H1 (cell line): ENCODE measurements around the gene ZNF581. TPM values are rescaled to one million over a fixed set of nuclear protein-coding genes. Genes with fewer than 3 reads are reported as not detected.

Source experiments
- CTCF ChIA-PET: fragments of 300-600 bp; sonication (Branson Sonifier 250); formaldehyde crosslinking; loops from one replicate; lab custom pipeline; 2021; ENCODE audit not compliant: partially characterized antibody; lab: Charles Lee
- POLR2A ChIA-PET: fragments of 300-600 bp; sonication (Branson Sonifier 250); formaldehyde crosslinking; loops from one replicate; lab custom pipeline; 2021; ENCODE audit warnings: inconsistent platforms; ENCODE audit not compliant: partially characterized antibody; lab: Charles Lee
- DNase-seq, 2 experiments: peaks; one replicate each; pipeline versions ENCODE4 v3.0.0 to v3.0.0-alpha.2; 2010 to 2022; ENCODE audit warnings: low spot score in 2 of 2, low read depth in 1 of 2, mixed read lengths in 1 of 2
- FAIRE-seq: peaks from 2 replicates; lab custom pipeline; 2011; peaks lifted over from hg19 to GRCh38; lab: Jason Lieb, UNC
- H2AFZ ChIP-seq: 2 replicates; pipeline ENCODE4 v1.8.1; 2012; ENCODE audit warnings: low read length, inconsistent platforms
- H2AK5ac ChIP-seq: 2 replicates; pipeline ENCODE4 v1.6.1; 2013; ENCODE audit warnings: low read depth, low read length
- H2BK120ac ChIP-seq: replicated peaks from 2 replicates; pipeline ENCODE3; 2013; ENCODE audit warnings: low read depth, low read length, inconsistent platforms
- H2BK12ac ChIP-seq: 2 replicates; pipeline ENCODE4 v1.6.1; 2013; ENCODE audit warnings: low read depth, low read length
- H2BK15ac ChIP-seq: 2 replicates; pipeline ENCODE4 v1.6.1; 2013; ENCODE audit warnings: low read length
- H2BK20ac ChIP-seq: 2 replicates; pipeline ENCODE4 v1.6.1; 2013; ENCODE audit warnings: low read length
- H2BK5ac ChIP-seq: 2 replicates; pipeline ENCODE4 v1.6.1; 2013; ENCODE audit warnings: low read depth, low read length
- H3K14ac ChIP-seq: 2 replicates; pipeline ENCODE4 v1.6.1; 2013; ENCODE audit warnings: inconsistent platforms; ENCODE audit not compliant: insufficient read length
- H3K18ac ChIP-seq: 2 replicates; pipeline ENCODE4 v1.6.1; 2013; ENCODE audit warnings: low read length; ENCODE audit errors: extremely low read depth
- H3K23ac ChIP-seq: 2 replicates; pipeline ENCODE4 v1.6.1; 2013; ENCODE audit warnings: inconsistent platforms; ENCODE audit not compliant: insufficient read length
- H3K23me2 ChIP-seq: 2 replicates; pipeline ENCODE4 v1.6.1; 2013; ENCODE audit warnings: low read depth, low read length
- H3K27ac ChIP-seq: 2 replicates; pipeline ENCODE4 v1.6.1; 2011; ENCODE audit warnings: low read depth, low read length, inconsistent platforms
- H3K27me3 ChIP-seq, 4 experiments: replicated peaks in 1 of 4; 1 replicate in 1 of 4; 2 replicates in 3 of 4; pipeline versions ENCODE4 v1.6.1 to v1.8.1; 2011 to 2013; ENCODE audit warnings: low read length in 3 of 4, mild to moderate bottlenecking in 3 of 4, inconsistent platforms in 2 of 4, mixed read lengths in 2 of 4, moderate library complexity in 1 of 4; ENCODE audit not compliant: control insufficient read depth in 3 of 4, insufficient read depth in 3 of 4; ENCODE audit errors: extremely low read depth in 1 of 4
- H3K36me3 ChIP-seq, 4 experiments: 2 replicates each; pipeline versions ENCODE4 v1.6.1 to v1.8.1; 2011 to 2013; ENCODE audit warnings: mild to moderate bottlenecking in 4 of 4, low read length in 3 of 4, moderate library complexity in 2 of 4, control low read depth in 1 of 4, inconsistent platforms in 1 of 4; ENCODE audit not compliant: insufficient read depth in 4 of 4, control insufficient read depth in 2 of 4
- H3K4ac ChIP-seq: replicated peaks from 2 replicates; pipeline ENCODE3; 2013; ENCODE audit warnings: low read length, low read depth, mixed read lengths, inconsistent platforms; ENCODE audit not compliant: insufficient read length
- H3K4me1 ChIP-seq, 4 experiments: replicated peaks in 1 of 4; 1 replicate in 1 of 4; 2 replicates in 3 of 4; pipeline versions ENCODE4 v1.6.1 to v1.8.1; 2011 to 2013; ENCODE audit warnings: low read length in 3 of 4, inconsistent platforms in 2 of 4, mixed read lengths in 1 of 4; ENCODE audit not compliant: insufficient read depth in 4 of 4, control insufficient read depth in 3 of 4
- H3K4me2 ChIP-seq, 2 experiments: 2 replicates each; pipeline versions ENCODE4 v1.6.1 to v1.8.1; 2011 to 2013; ENCODE audit warnings: low read depth in 2 of 2, low read length in 2 of 2, control low read depth in 1 of 2, inconsistent platforms in 1 of 2, mild to moderate bottlenecking in 1 of 2; ENCODE audit not compliant: insufficient read depth in 1 of 2
- H3K4me3 ChIP-seq, 4 experiments: fragments of 200-600, 300-600 bp in 1 of 4; sonication (generic), shearing (Covaris generic), sonication (Bioruptor Twin) in 1 of 4; 2 replicates each; pipeline versions ENCODE4 v1.5.1 to v1.8.1; 2011 to 2016; ENCODE audit warnings: low read length in 4 of 4, low read depth in 3 of 4, control low read depth in 2 of 4, inconsistent platforms in 2 of 4, mild to moderate bottlenecking in 2 of 4, mixed read lengths in 1 of 4, moderate library complexity in 1 of 4; ENCODE audit not compliant: insufficient read depth in 2 of 4; ENCODE audit errors: extremely low read depth in 1 of 4
- H3K56ac ChIP-seq: replicated peaks from 2 replicates; pipeline ENCODE3; 2013; ENCODE audit warnings: low read depth, mild to moderate bottlenecking, mixed read lengths, low read length, inconsistent platforms; ENCODE audit not compliant: insufficient read length
- H3K79me1 ChIP-seq: 2 replicates; pipeline ENCODE4 v1.6.1; 2013; ENCODE audit warnings: low read depth, low read length, control low read depth
- H3K79me2 ChIP-seq, 2 experiments: 2 replicates each; pipeline versions ENCODE4 v1.6.1 to v1.8.1; 2012 to 2013; ENCODE audit warnings: low read length in 2 of 2, mild to moderate bottlenecking in 2 of 2, inconsistent platforms in 1 of 2; ENCODE audit not compliant: insufficient read depth in 2 of 2, control insufficient read depth in 1 of 2
- H3K9ac ChIP-seq, 4 experiments: replicated peaks in 1 of 4; 1 replicate in 1 of 4; 2 replicates in 3 of 4; pipeline versions ENCODE4 v1.6.1 to v1.8.1; 2011 to 2013; ENCODE audit warnings: low read depth in 3 of 4, low read length in 3 of 4, control low read depth in 2 of 4, mild to moderate bottlenecking in 2 of 4, moderate library complexity in 2 of 4, inconsistent platforms in 1 of 4; ENCODE audit errors: extremely low read depth in 1 of 4
- H3K9me3 ChIP-seq, 2 experiments: 2 replicates each; pipeline versions ENCODE4 v1.6.1 to v1.8.1; 2012 to 2013; ENCODE audit warnings: mild to moderate bottlenecking in 2 of 2, moderate library complexity in 2 of 2, control low read depth in 1 of 2, inconsistent platforms in 1 of 2, low read depth in 1 of 2, low read length in 1 of 2, mixed read lengths in 1 of 2; ENCODE audit not compliant: insufficient read depth in 2 of 2
- H4K20me1 ChIP-seq, 2 experiments: replicated peaks in 1 of 2; 2 replicates each; pipeline versions ENCODE3 to v1.8.1; 2011 to 2013; ENCODE audit warnings: inconsistent platforms in 2 of 2, low read length in 2 of 2, mild to moderate bottlenecking in 1 of 2; ENCODE audit not compliant: insufficient read depth in 2 of 2, control insufficient read depth in 1 of 2
- H4K5ac ChIP-seq: 2 replicates; pipeline ENCODE4 v1.6.1; 2013; ENCODE audit warnings: low read length, low read depth, mixed read lengths, inconsistent platforms; ENCODE audit not compliant: insufficient read length
- H4K8ac ChIP-seq: 2 replicates; pipeline ENCODE4 v1.8.0; 2013; ENCODE audit warnings: mild to moderate bottlenecking, moderate library complexity, low read length, inconsistent platforms; ENCODE audit not compliant: insufficient read depth; ENCODE audit errors: extremely low read depth
- H4K91ac ChIP-seq: replicated peaks from 2 replicates; pipeline ENCODE3; 2013; ENCODE audit warnings: low read length, mixed read lengths, inconsistent platforms; ENCODE audit not compliant: insufficient read length
- ASH2L ChIP-seq: fragments of 200-600, 300-600 bp; sonication (generic); IDR thresholded peaks from one replicate; pipeline ENCODE4 v1.7.1; 2017; ENCODE audit warnings: low read length
- BACH1 ChIP-seq: IDR thresholded peaks from 2 replicates; pipeline ENCODE4 v1.6.1; 2012; ENCODE audit warnings: low read length, improper control_type of control experiment
- CHD1 ChIP-seq: IDR thresholded peaks from 2 replicates; pipeline ENCODE4 v1.6.1; 2012; ENCODE audit warnings: low read depth, low read length, improper control_type of control experiment
- CTBP2 ChIP-seq: IDR thresholded peaks from 2 replicates; pipeline ENCODE4 v1.7.0; 2011; ENCODE audit warnings: borderline replicate concordance, mild to moderate bottlenecking, moderate library complexity, mixed read lengths, low read length; ENCODE audit not compliant: insufficient read depth, insufficient read length
- FOSL1 ChIP-seq: IDR thresholded peaks from 2 replicates; pipeline ENCODE4 v1.6.1; 2011; ENCODE audit warnings: mild to moderate bottlenecking, low read depth, low read length, moderate library complexity; ENCODE audit not compliant: insufficient read depth
- NRF1 ChIP-seq: IDR thresholded peaks from 2 replicates; pipeline ENCODE4 v1.6.1; 2011; ENCODE audit warnings: mild to moderate bottlenecking, low read depth, low read length, improper control_type of control experiment
- POU5F1 ChIP-seq: IDR thresholded peaks from 2 replicates; pipeline ENCODE4 v1.6.1; 2011; ENCODE audit warnings: low read depth, mild to moderate bottlenecking, low read length, moderate library complexity
- RFX5 ChIP-seq: IDR thresholded peaks from 2 replicates; pipeline ENCODE4 v1.6.1; 2011; ENCODE audit warnings: low read depth, low read length, improper control_type of control experiment, borderline replicate concordance
- SP2 ChIP-seq: IDR thresholded peaks from 2 replicates; pipeline ENCODE4 v1.6.1; 2012; ENCODE audit warnings: mild to moderate bottlenecking, low read length, inconsistent platforms
- TAF7 ChIP-seq: optimal IDR thresholded peaks from 2 replicates; pipeline ENCODE3; 2011; ENCODE audit warnings: low read depth, mild to moderate bottlenecking, inconsistent platforms, low read length, moderate library complexity, borderline replicate concordance
- TCF12 ChIP-seq: IDR thresholded peaks from 2 replicates; pipeline ENCODE4 v1.6.1; 2011; ENCODE audit warnings: low read depth, mild to moderate bottlenecking, low read length
- WGBS, 2 experiments: shearing (Covaris generic) in 1 of 2; methylation state at CpG; one replicate each; pipeline versions ENCODE4 v1.1.6 to v1.1.7; 2013 to 2015; ENCODE audit warnings: low lambda C conversion rate in 2 of 2, mixed read lengths in 2 of 2, inconsistent platforms in 1 of 2, low coverage in 1 of 2, missing lambda C conversion rate in 1 of 2; ENCODE audit not compliant: insufficient replicate concordance in 2 of 2, insufficient coverage in 1 of 2, insufficient read length in 1 of 2; ENCODE audit errors: extremely low coverage in 1 of 2, missing lambda C conversion rate in 1 of 2; 5-methylcytosine and 5-hydroxymethylcytosine counted together
- polyA plus RNA-seq, 7 experiments: library from polyadenylated mRNA; depleted of rRNA in 3 of 7; stranded (reverse) in 5 of 7; unstranded in 2 of 7; fragments of >200 nt in 5 of 7; fragments of 200-250 nt in 2 of 7; gene quantifications; 1 replicate in 5 of 7; 2 replicates in 1 of 7; 4 replicates in 1 of 7; pipeline versions ENCODE4 v1.2.1 to v1.2.3, GENCODE V29; 2011 to 2013; ENCODE audit warnings: missing spikeins in 2 of 7, mixed read lengths in 2 of 7
- total RNA-seq: library from RNA; stranded (reverse); fragmentation: NEBNext Ultra II Directional; extraction: Animal tissue kit (Norgen Biotek cat#: 25700); gene quantifications from 2 replicates; pipeline ENCODE4 v1.2.1, GENCODE V29; 2021
- TF ChIP-seq, protein P1 (sequence below): IDR thresholded peaks from 2 replicates; pipeline ENCODE4 v1.6.1; 2011; ENCODE audit warnings: low read length, improper control_type of control experiment

ZNF581 gene
- total and polyA plus RNA-seq, 2 of the 8 experiments (the other 6 are each of a cell fraction or from before 2014, with no cell fraction given): 73.0 to 76.1 TPM

DNA sequence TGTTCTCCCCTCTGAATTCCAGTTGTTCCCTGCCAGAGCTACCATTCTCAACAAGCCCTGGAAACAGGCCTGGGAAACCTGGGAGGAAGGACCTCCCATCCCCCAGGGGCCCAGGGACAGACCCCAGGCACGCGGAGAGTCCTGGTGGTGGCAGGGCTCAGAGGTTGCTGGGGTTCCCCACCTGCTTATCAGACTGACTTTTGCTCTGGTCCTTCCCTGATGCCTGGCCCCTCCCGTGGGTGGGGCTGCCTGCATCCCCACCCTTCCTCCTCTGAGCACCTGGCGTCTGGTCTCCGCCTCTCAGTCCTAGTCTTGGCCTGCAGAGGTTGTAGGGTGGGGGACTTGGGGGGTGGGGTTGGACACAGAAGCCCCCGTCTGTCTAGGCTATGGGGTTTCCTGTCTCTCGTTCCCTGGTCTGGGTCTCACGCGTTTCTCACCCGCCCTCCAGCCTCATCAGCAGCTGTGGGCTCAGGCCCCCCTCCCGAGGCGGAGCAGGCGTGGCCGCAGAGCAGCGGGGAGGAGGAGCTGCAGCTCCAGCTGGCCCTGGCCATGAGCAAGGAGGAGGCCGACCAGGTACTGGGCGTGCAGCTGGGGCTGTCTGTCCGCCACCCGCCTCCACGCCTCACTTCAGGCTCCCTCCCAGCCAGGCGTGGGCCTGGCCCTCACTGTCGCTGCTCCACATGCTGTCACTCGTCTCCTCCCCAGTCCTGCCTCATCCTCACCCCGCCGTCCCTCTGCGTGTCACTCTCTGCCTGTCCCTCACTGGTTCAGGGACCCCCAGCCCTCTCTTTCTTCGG lies 45.2 kb downstream of the ZNF581 start:
- Histone ChIP-seq H3K18ac (no peak overlapping the region), H4K5ac (no peak overlapping the region), H3K23me2 (no peaks in the 10 kb centered on the region), H3K4me3 (no peak overlapping the region), H2BK120ac (no peak overlapping the region), H3K9me3 (no peaks in the 10 kb centered on the region), H3K4ac (no peak overlapping the region), H3K4me1 (no peaks in the 10 kb centered on the region), H2AFZ (no peak overlapping the region), H4K20me1 (peaks cover 1 to 39% of the 10 kb centered on the region in 2 experiments), H3K27me3 (no peaks in the 10 kb centered on the region; a peak in 1 of 7 replicates), H2BK20ac (no peak overlapping the region), H4K8ac (no peak overlapping the region), H3K4me2 (no peak overlapping the region), H3K9ac (no peak overlapping the region), H3K79me2 (peaks cover 0 to 18% of the 10 kb centered on the region in 2 experiments; a peak in 1 of 4 replicates), H3K56ac (no peak overlapping the region), H2AK5ac (no peak overlapping the region), H3K27ac (no peak overlapping the region), H4K91ac (no peak overlapping the region), H2BK15ac (no peak overlapping the region), H3K79me1 (peaks cover 5% of the 10 kb centered on the region), H2BK12ac (no peak overlapping the region), H3K23ac (no peak overlapping the region), H3K36me3 (peaks cover 2 to 54% (median 14%) of the 10 kb centered on the region in 4 experiments; a peak in 6 of 8 replicates), H3K14ac (no peak overlapping the region), H2BK5ac (no peak overlapping the region)
- 91% methylated on average over 18 of the region's 27 CpGs; no CpG with 5 or more reads in 1 of the 2 experiments for WGBS, 2 experiments
- CTCF ChIA-PET: interaction anchor here (2.2 to 2.7 kb wide), 2 partner anchors 14 to 17 kb away, joined by 6 to 9 read pairs; no protein-coding TSS in a partner anchor
- no peak for FAIRE-seq
- no peak for DNase-seq
- POLR2A ChIA-PET: interaction anchor here (1.5 kb wide), 1 partner anchor 13 kb away, joined by 4 read pairs; no protein-coding TSS in a partner anchor
- TF ChIP-seq ASH2L (no peak), NRF1 (no peak), FOSL1 (no peak), CHD1 (no peak), POU5F1 (no peak), SP2 (no peak), BACH1 (no peak), RFX5 (no peak), TCF12 (no peak), TAF7 (no peak), CTBP2 (no peak)
- TF ChIP-seq, protein P1, sequence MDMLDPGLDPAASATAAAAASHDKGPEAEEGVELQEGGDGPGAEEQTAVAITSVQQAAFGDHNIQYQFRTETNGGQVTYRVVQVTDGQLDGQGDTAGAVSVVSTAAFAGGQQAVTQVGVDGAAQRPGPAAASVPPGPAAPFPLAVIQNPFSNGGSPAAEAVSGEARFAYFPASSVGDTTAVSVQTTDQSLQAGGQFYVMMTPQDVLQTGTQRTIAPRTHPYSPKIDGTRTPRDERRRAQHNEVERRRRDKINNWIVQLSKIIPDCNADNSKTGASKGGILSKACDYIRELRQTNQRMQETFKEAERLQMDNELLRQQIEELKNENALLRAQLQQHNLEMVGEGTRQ: no peak
